Heart right ventricle (tissue), 16 donors: ENCODE results near the gene ALG12. TPM values are rescaled to one million over a fixed set of nuclear protein-coding genes. Genes with fewer than 3 reads are reported as not detected.

ENCODE experiments used
- ATAC-seq, 8 donors: fragments of 200-7000 bp; cut with Tn5 transposase; one replicate each; pipeline ENCODE4 v1.9.1; 2020; ENCODE audit warnings: mild to moderate bottlenecking in 8 of 8, moderate library complexity in 8 of 8, moderate number of reproducible peaks in 1 of 8
- DNase-seq, 2 donors: peaks; one replicate each; pipeline ENCODE4 v3.0.0-alpha.2; 2020
- H3K27ac ChIP-seq, 10 donors: fragments of 200-600 bp; sonication (generic) in 2 of 10; one replicate each; pipeline versions ENCODE4 v1.5.0 to v1.8.0; 2020 to 2022; ENCODE audit warnings: mild to moderate bottlenecking in 3 of 10
- H3K27me3 ChIP-seq, 7 donors: fragments of 200-600 bp; one replicate each; pipeline ENCODE4 v1.8.0; 2021 to 2022; ENCODE audit warnings: mild to moderate bottlenecking in 2 of 7
- H3K36me3 ChIP-seq, 9 donors: fragments of 200-600 bp; sonication (generic) in 1 of 9; one replicate each; pipeline versions ENCODE4 v1.5.0 to v1.8.0; 2020 to 2022; ENCODE audit warnings: mild to moderate bottlenecking in 2 of 9
- H3K4me1 ChIP-seq, 9 donors: fragments of 200-600 bp; sonication (generic) in 1 of 9; one replicate each; pipeline versions ENCODE4 v1.5.0 to v1.8.0; 2020 to 2022; ENCODE audit warnings: mild to moderate bottlenecking in 4 of 9
- H3K4me3 ChIP-seq, 10 donors: fragments of 200-600 bp; sonication (generic) in 2 of 10; one replicate each; pipeline versions ENCODE4 v1.5.0 to v1.8.0; 2020 to 2022; ENCODE audit warnings: mild to moderate bottlenecking in 7 of 10, moderate library complexity in 2 of 10
- H3K9me3 ChIP-seq, 11 donors: fragments of 200-600 bp in 10 of 11; sonication (generic) in 2 of 11; one replicate each; pipeline versions ENCODE4 v1.5.0 to v1.8.0; 2013 to 2022; ENCODE audit warnings: mild to moderate bottlenecking in 2 of 11, control low read depth in 1 of 11, moderate library complexity in 1 of 11
- WGBS, 2 donors: extraction: QIAGEN DNeasy Blood & Tissue Kit; methylation state at CpG; one replicate each; pipeline ENCODE4 v1.1.7; 2013; ENCODE audit warnings: inconsistent platforms in 1 of 2; 5-methylcytosine and 5-hydroxymethylcytosine counted together
- intact Hi-C, 10 donors: fragments of 100-400 bp; cut with DNase I; formaldehyde crosslinking; loops; one replicate each; pipeline versions ENCODE4 v1.11.1 to v1.14.2; 2022
- polyA plus RNA-seq, 2 donors: library from polyadenylated mRNA; stranded (reverse); fragments of 200-250 nt; gene quantifications; one replicate each; pipeline ENCODE4 v1.2.3, GENCODE V29; 2013
- total RNA-seq, 10 donors: library from RNA; stranded (reverse); fragmentation: NEBNext Ultra II Directional in 3 of 10; extraction: Animal tissue kit (Norgen Biotek cat#: 25700) in 3 of 10; gene quantifications; one replicate each; pipeline versions ENCODE4 v1.2.1 to v1.2.4, GENCODE V29; 2021 to 2023
- TF ChIP-seq, protein P1 (sequence below), 9 donors: fragments of 200-600 bp; sonication (generic) in 2 of 9; IDR thresholded peaks; one replicate each; pipeline versions ENCODE4 v1.5.0 to v1.8.0; 2021 to 2022; ENCODE audit warnings: antibody characterized with exemption in 9 of 9, mild to moderate bottlenecking in 5 of 9, moderate library complexity in 1 of 9
- donor health status: Arrhythmogenic right ventricular cardiomyopathy.
- donor health status: ischemic (EF 13 %, LVEDD 7.1; RV severe dilation, severe dysfunction).
- donor health status: healthy with polysubstance abuse.
- donor health status: DM: no; HTN: yes; CAD: no.
- donor health status: DM: no; HTN: no; CAD: no.
- donor health status: ischemic (EF 25% LVEDD 6.9; RV normal size, moderate dysfunction).
- donor health status: ischemic (EF 25% LVEDD 5.7; RV mildly dilated, moderate dysfunction).
- donor health status: healthy.
- donor health status: DM: yes; HTN: yes; CAD: no.
- donor health status: Ischemic cardiomyopathy.
- donor health status: ischemic (EF 35%, LVEDD 5.7; RV mildly dilated, moderate dysfunction).
- donor health status: nonischemic (EF 11% LVEDD 7.7; RV severe dilation, severe dysfunction).
- donor health status: DM: yes; HTN: yes; CAD: no.
- donor health status: PGD.
- donor health status: ischemic (EF 29% LVEDD 5.4; RV normal size, mild dysfunction).
- donor health status: nonischemic (EF 23%, LVEDD 6.1; RV moderate dilation, normal function).

ALG12 gene
- total and polyA plus RNA-seq, 12 donors = 9.6 to 19.8 (median 14.1) TPM

DNA sequence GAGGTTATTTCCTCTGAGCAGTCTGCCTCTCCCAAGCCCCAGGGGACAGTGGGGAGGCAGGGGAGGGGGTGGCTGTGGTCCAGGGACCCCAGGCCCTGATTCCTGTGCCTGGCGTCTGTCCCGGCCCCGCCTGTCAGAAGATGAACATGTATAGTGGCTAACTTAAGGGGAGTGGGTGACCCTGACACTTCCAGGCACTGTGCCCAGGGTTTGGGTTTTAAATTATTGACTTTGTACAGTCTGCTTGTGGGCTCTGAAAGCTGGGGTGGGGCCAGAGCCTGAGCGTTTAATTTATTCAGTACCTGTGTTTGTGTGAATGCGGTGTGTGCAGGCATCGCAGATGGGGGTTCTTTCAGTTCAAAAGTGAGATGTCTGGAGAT lies 45.4 kb upstream of the ALG12 start:
- Histone ChIP-seq H3K36me3 (peaks cover 0 to 45% (median 17%) of the 10 kb centered on the region in 9 donors), H3K27ac (peak overlapping the region in 9 of 10 donors; percentile 71 to 99 (median 98)), H3K27me3 (no peaks in the 10 kb centered on the region), H3K9me3 (no peaks in the 10 kb centered on the region), H3K4me3 (peak overlapping the region in 9 of 10 donors; percentile 82 to 97 (median 88)), H3K4me1 (peaks cover 51 to 78% (median 75%) of the 10 kb centered on the region in 9 donors)
- TF ChIP-seq, protein P1, sequence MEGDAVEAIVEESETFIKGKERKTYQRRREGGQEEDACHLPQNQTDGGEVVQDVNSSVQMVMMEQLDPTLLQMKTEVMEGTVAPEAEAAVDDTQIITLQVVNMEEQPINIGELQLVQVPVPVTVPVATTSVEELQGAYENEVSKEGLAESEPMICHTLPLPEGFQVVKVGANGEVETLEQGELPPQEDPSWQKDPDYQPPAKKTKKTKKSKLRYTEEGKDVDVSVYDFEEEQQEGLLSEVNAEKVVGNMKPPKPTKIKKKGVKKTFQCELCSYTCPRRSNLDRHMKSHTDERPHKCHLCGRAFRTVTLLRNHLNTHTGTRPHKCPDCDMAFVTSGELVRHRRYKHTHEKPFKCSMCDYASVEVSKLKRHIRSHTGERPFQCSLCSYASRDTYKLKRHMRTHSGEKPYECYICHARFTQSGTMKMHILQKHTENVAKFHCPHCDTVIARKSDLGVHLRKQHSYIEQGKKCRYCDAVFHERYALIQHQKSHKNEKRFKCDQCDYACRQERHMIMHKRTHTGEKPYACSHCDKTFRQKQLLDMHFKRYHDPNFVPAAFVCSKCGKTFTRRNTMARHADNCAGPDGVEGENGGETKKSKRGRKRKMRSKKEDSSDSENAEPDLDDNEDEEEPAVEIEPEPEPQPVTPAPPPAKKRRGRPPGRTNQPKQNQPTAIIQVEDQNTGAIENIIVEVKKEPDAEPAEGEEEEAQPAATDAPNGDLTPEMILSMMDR (IDR thresholded peaks at IDR 0.05) = no peak
- no peak for ATAC-seq
- DNase-seq = peak in 1 of 2 donors; percentile 15
- intact Hi-C loops = no loop called here
- 53 to 62% methylated on average over 6 of the region's 6 CpGs for WGBS, 2 donors

GRCh38 chr22:49962751-49963646 lies 44.8 kb upstream of the ALG12 start:
- WGBS, 2 donors = 43 to 56% methylated on average over 63 of the region's 63 CpGs
- Histone ChIP-seq H3K4me1 (peaks cover 51 to 75% (median 70%) of the 10 kb centered on the region in 9 donors), H3K36me3 (peaks cover 0 to 45% (median 17%) of the 10 kb centered on the region in 9 donors), H3K4me3 (peak overlapping the region; percentile 82 to 97 (median 89)), H3K27me3 (no peaks in the 10 kb centered on the region), H3K27ac (peak overlapping the region; percentile 55 to 99 (median 96)), H3K9me3 (no peaks in the 10 kb centered on the region)
- intact Hi-C loops = no loop called here
- TF ChIP-seq, protein P1 (IDR thresholded peaks at IDR 0.05) = no peak
- ATAC-seq (peak in 2 of 8 donors; percentile 1), DNase-seq (peak; percentile 18 to 32)

- Histone ChIP-seq H3K4me1 (peaks cover 45 to 67% (median 61%) of the 10 kb centered on the region in 9 donors), H3K4me3 (peak overlapping the region; percentile 82 to 97 (median 89)), H3K27me3 (no peaks in the 10 kb centered on the region), H3K9me3 (no peaks in the 10 kb centered on the region), H3K27ac (peak overlapping the region; percentile 86 to 100 (median 98)), H3K36me3 (peaks cover 0 to 45% (median 17%) of the 10 kb centered on the region in 9 donors)
- peak; percentile 90 to 93 for DNase-seq
- intact Hi-C loops = no loop called here
- 2 to 5% methylated on average over 57 to 70 of the region's 70 CpGs for WGBS, 2 donors
- ATAC-seq = peak; percentile 39 to 80 (median 64)
- TF ChIP-seq, protein P1 (IDR thresholded peaks at IDR 0.05) = peak in 1 of 9 donors; percentile 11
These were observed 43.9 kb upstream of the ALG12 start for GRCh38 chr22:49962012-49962750.

DNA sequence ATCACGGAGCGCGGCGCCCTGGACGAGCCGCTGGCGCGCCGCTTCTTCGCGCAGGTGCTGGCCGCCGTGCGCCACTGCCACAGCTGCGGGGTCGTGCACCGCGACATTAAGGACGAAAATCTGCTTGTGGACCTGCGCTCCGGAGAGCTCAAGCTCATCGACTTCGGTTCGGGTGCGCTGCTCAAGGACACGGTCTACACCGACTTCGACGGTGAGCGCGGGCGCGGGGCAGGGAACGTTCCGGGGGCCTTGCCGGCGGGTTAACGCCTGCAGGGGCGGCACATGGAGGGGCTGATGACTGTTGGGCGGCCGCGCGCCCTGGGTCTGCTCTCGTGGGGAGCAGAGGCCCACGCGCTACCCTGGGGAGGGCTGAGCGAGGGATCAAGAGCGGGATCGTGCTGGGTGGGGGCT lies 43.4 kb upstream of the ALG12 start:
- Histone ChIP-seq H3K4me1 (peaks cover 42 to 62% (median 57%) of the 10 kb centered on the region in 9 donors), H3K36me3 (peaks cover 0 to 45% (median 17%) of the 10 kb centered on the region in 9 donors), H3K27ac (peak overlapping the region; percentile 86 to 100 (median 98)), H3K4me3 (peak overlapping the region; percentile 82 to 97 (median 89)), H3K9me3 (no peaks in the 10 kb centered on the region), H3K27me3 (no peaks in the 10 kb centered on the region)
- DNase-seq = peak; percentile 30 to 37
- WGBS, 2 donors = 1 to 2% methylated on average over 47 to 49 of the region's 49 CpGs
- ATAC-seq = no peak
- intact Hi-C loops = loop anchor here in 5 of 10 donors (1.0 to 2.0 kb wide), 3 partner anchors 25 to 27 kb away; no protein-coding TSS in a partner anchor
- TF ChIP-seq, protein P1 (IDR thresholded peaks at IDR 0.05) = no peak
